Right atrium auricular region (tissue), 2 donors: Measurements from ENCODE around the gene PRKCE. TPM values are rescaled to one million over a fixed set of nuclear protein-coding genes. Genes with fewer than 3 reads are reported as not detected.

Experiments used
- DNase-seq: peaks from one replicate; pipeline ENCODE4 v3.0.0-alpha.2; 2019; ENCODE audit warnings: low spot score
- H3K27ac ChIP-seq, 2 donors: fragments of 200-600 bp; sonication (generic); 1 replicate in 1 of 2; 2 replicates in 1 of 2; pipeline ENCODE4 v1.5.1; 2016 to 2019
- H3K27me3 ChIP-seq, 2 donors: fragments of 200-600 bp; sonication (generic); one replicate each; pipeline versions ENCODE4 v1.5.1 to v1.6.0; 2017 to 2019
- H3K36me3 ChIP-seq: fragments of 200-600 bp; sonication (generic); one replicate; pipeline ENCODE4 v1.5.1; 2016
- H3K4me1 ChIP-seq, 2 donors: fragments of 200-600 bp; sonication (generic); one replicate each; pipeline versions ENCODE4 v1.5.1 to v1.6.0; 2017 to 2019
- H3K4me3 ChIP-seq, 2 donors: fragments of 200-600 bp; sonication (generic); 1 replicate in 1 of 2; 2 replicates in 1 of 2; pipeline ENCODE4 v1.5.1; 2017 to 2019; ENCODE audit warnings: mild to moderate bottlenecking in 1 of 2, moderate library complexity in 1 of 2
- H3K9me3 ChIP-seq, 2 donors: fragments of 200-600 bp; sonication (generic); one replicate each; pipeline ENCODE4 v1.5.1; 2019
- total RNA-seq, 2 donors: library from RNA; depleted of rRNA; stranded (reverse); fragments of >200 nt; gene quantifications; one replicate each; pipeline ENCODE4 v1.1.0, GENCODE V29; 2016
- TF ChIP-seq, protein P1 (sequence below), 2 donors: fragments of 200-600 bp; sonication (generic); IDR thresholded peaks; one replicate each; pipeline ENCODE4 v1.5.1; 2019; ENCODE audit warnings: antibody characterized with exemption in 2 of 2

PRKCE gene
- total RNA-seq, 2 donors from 2014 or later: 7.2 to 11.8 TPM

DNA sequence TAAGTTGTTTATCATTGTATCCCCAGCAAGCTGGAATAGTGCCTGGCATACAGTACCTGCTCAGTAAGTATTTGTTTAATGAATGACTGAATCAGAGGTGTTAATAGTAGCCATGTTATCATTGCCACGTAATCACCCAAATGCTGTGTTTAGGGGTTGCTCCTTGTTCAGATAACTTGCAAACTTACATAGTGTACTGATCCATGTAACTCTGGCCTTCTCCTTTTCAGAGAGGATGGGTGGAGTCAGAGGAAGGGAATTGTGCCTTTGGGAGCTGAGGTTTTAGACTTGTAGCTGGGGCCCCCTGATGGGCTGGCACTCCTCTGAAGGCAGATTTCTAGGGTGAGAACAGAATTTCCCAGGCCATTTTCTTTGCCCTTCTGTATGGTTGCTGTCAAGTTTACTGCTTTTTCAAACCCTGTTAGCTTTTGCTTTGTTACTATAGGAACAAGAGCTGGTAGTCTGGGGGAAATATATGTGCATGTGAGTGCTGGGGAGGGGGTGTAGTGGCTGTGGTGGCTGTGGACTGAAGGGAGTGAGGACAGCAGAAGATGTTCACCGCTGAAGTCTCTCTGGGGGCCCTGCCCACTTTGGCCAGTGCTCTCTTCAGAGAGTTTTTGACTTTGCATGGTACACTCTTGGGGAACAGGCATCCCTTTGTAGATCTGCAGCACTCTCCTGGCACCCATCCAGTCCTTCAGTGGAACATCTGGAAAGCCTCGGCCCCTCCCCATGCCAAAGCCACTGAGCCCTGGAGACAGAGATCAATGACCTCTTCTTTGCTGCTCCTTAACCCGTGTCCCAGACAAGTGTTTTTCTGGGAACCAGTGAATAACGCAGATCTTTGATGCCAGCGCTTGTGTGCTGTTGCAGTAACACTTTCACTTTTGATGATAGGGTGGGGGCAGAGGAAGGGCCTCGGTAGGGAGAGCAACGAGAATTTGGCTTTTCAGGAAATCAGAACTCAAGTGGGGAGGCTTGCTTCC, 209.0 kb downstream of the PRKCE start:
- TF ChIP-seq, protein P1, sequence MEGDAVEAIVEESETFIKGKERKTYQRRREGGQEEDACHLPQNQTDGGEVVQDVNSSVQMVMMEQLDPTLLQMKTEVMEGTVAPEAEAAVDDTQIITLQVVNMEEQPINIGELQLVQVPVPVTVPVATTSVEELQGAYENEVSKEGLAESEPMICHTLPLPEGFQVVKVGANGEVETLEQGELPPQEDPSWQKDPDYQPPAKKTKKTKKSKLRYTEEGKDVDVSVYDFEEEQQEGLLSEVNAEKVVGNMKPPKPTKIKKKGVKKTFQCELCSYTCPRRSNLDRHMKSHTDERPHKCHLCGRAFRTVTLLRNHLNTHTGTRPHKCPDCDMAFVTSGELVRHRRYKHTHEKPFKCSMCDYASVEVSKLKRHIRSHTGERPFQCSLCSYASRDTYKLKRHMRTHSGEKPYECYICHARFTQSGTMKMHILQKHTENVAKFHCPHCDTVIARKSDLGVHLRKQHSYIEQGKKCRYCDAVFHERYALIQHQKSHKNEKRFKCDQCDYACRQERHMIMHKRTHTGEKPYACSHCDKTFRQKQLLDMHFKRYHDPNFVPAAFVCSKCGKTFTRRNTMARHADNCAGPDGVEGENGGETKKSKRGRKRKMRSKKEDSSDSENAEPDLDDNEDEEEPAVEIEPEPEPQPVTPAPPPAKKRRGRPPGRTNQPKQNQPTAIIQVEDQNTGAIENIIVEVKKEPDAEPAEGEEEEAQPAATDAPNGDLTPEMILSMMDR (IDR thresholded peaks at IDR 0.05): peak in 1 of 2 donors; percentile 38
- no peaks in the 10 kb centered on the region for H3K9me3 ChIP-seq
- H3K27me3 ChIP-seq: no peaks in the 10 kb centered on the region
- peak overlapping the region; percentile 41 to 63 for H3K27ac ChIP-seq
- peak; percentile 63 for DNase-seq
- H3K36me3 ChIP-seq: no peaks in the 10 kb centered on the region
- peaks cover 0 to 38% of the 10 kb centered on the region in 2 donors for H3K4me1 ChIP-seq
- peak overlapping the region in 1 of 2 donors; percentile 37 for H3K4me3 ChIP-seq

DNA sequence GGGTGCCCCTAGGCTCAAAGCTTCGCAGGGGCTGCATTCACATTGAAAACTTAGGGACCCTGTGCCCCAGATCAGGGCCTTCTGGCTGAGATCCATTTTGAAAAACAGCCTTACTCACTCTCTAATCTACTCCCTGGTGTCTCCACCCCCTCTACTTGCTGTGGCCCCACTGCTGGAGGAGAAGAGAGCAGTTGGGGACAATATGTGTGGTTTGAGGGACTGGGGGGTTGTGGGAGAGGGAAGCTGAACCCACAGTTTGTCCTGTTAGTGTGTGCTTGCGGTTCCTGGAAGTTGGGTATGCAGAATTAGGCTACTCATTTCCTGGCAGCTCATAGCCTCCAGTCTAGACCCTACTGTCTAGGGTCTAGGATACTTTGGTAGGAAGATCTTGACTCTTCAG, 211.4 kb downstream of the PRKCE start:
- TF ChIP-seq, protein P1 (IDR thresholded peaks at IDR 0.05): no peak
- Histone ChIP-seq H3K4me1 (peaks cover 0 to 27% of the 10 kb centered on the region in 2 donors), H3K36me3 (no peaks in the 10 kb centered on the region), H3K27me3 (no peaks in the 10 kb centered on the region), H3K9me3 (no peaks in the 10 kb centered on the region), H3K27ac (no peak overlapping the region), H3K4me3 (no peak overlapping the region)
- DNase-seq: no peak

DNA sequence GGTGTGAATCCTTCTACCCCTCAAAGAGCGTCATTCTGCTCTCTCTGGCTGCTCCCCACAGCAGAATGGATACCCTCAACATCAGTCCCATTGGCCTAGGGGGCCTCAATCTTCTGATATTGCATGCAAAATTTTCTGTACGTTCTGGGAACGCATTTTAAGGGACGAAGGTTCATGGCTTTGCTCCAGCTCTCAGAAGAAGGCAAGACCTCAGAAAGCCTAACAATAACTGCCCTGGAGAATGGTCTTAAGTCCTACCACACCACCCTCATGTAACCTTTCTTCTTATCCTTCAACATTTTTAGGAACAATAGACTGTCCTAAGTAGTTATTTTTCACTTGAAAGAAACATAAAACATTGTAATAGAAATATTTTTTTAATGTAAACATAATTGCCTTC, 212.6 kb downstream of the PRKCE start:
- TF ChIP-seq, protein P1 (IDR thresholded peaks at IDR 0.05): no peak
- no peak overlapping the region for H3K4me3 ChIP-seq
- no peak overlapping the region for H3K27ac ChIP-seq
- H3K4me1 ChIP-seq: peaks cover 0 to 25% of the 10 kb centered on the region in 2 donors
- DNase-seq: no peak
- H3K9me3 ChIP-seq: no peaks in the 10 kb centered on the region
- H3K27me3 ChIP-seq: no peaks in the 10 kb centered on the region
- H3K36me3 ChIP-seq: no peaks in the 10 kb centered on the region

DNA sequence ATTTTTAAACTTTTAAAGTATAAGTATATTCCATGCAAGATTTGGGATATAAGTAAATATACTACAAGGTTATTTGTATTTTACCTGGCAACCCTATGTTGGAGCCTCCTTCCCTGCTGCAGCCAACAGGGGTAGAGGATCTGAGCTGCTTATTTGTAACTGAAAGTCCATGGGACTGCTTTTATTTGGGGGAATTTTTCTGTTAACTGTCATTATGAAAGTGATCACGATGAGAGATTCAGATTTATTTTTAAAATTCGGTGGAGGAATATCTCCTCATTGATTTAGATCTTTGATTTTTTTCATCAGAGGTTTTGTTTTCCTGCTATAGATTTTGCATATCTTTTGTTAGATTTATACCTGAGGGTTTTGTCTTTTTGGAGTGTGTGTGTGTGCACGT, 215.9 kb downstream of the PRKCE start:
- TF ChIP-seq, protein P1 (IDR thresholded peaks at IDR 0.05): no peak
- Histone ChIP-seq H3K27me3 (no peaks in the 10 kb centered on the region), H3K36me3 (no peaks in the 10 kb centered on the region), H3K4me3 (no peak overlapping the region), H3K9me3 (no peaks in the 10 kb centered on the region), H3K27ac (no peak overlapping the region), H3K4me1 (peaks cover 0 to 17% of the 10 kb centered on the region in 2 donors)
- DNase-seq: no peak

DNA sequence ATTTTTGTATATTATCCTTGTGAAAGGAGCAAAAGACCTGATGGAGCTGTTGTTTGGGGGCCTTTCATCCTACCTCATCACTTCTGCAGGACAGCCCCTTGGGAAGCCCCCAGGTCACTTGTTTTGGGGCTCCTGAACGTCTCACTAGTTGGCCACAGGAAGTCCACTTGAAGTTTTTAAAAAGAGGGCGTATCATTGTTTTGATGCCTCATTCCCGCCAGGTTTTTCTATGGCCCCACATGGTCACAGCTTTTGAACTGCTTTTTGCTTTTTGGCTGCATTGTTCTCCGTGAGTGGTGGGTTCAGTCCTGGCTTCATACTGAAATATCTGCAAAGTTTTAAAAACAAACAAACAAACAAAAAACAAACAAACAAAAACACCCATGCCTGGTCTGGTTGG, 216.3 kb downstream of the PRKCE start:
- no peak overlapping the region for H3K4me3 ChIP-seq
- TF ChIP-seq, protein P1 (IDR thresholded peaks at IDR 0.05): no peak

More for the DNA sequence above, 216.3 kb downstream of the PRKCE start:
- no peaks in the 10 kb centered on the region for H3K36me3 ChIP-seq
- H3K9me3 ChIP-seq: no peaks in the 10 kb centered on the region
- H3K27me3 ChIP-seq: no peaks in the 10 kb centered on the region
- DNase-seq: no peak
- no peak overlapping the region for H3K27ac ChIP-seq
- H3K4me1 ChIP-seq: peaks cover 0 to 16% of the 10 kb centered on the region in 2 donors
